ENCODE data around the gene NMBR.

- no peak for TF ChIP-seq MXI1 (conservative IDR thresholded peaks at IDR 0.05; ENCODE audit: poor library complexity, severe bottlenecking)
- TF ChIP-seq TAF1 (IDR thresholded peaks at IDR 0.05; ENCODE audit: low read depth), result no peak
- TF ChIP-seq POLR2AphosphoS5 (IDR thresholded peaks at IDR 0.05), result no peak
- TF ChIP-seq EZH2 (IDR thresholded peaks at IDR 0.05; ENCODE audit: borderline replicate concordance, insufficient read depth, low read length, poor library complexity, severe bottlenecking), result no peak
- no peak for TF ChIP-seq CTCF (IDR thresholded peaks at IDR 0.05; ENCODE audit: poor library complexity, severe bottlenecking)
- TF ChIP-seq REST (IDR thresholded peaks at IDR 0.05; ENCODE audit: borderline replicate concordance), result no peak
- no peak for TF ChIP-seq EP300 (conservative IDR thresholded peaks at IDR 0.05; ENCODE audit: poor library complexity, severe bottlenecking)
Measured at GRCh38 chr6:142088858-142089216, 58.1 kb downstream of the NMBR start.

Measured in neural cell (in vitro differentiated cells).